SH-SY5Y (cell line): ENCODE results near the gene ADARB2.

Experiments
- GATA2 ChIP-seq: IDR thresholded peaks from 2 replicates; pipeline ENCODE4 v1.6.1; 2011; ENCODE audit warnings: mild to moderate bottlenecking, low read depth, low read length
- GATA3 ChIP-seq: IDR thresholded peaks from 2 replicates; pipeline ENCODE4 v1.6.1; 2011; ENCODE audit warnings: low read depth, mild to moderate bottlenecking, low read length, moderate library complexity

GRCh38 chr10:1735562-1735961 is 1.8 kb downstream of the ADARB2 start:
- TF ChIP-seq GATA3 (no peak), GATA2 (no peak)
